CD4-positive, alpha-beta T cell treated with Interleukin-17A for 1 hour (primary cell): ENCODE measurements around the gene CFHR2.

ENCODE experiments used
- DNase-seq: peaks from one replicate; pipeline ENCODE4 v3.0.0-alpha.2; 2020

CFHR2 gene

GRCh38 chr1:197003132-197003531 is 59.6 kb downstream of the CFHR2 start:
- no peak for DNase-seq

- no peak for DNase-seq
These were observed 65.3 kb downstream of the CFHR2 start for GRCh38 chr1:197008861-197009260.
